Natural killer cell (primary cell): ENCODE results near the gene ATP6V1G2. TPM values are rescaled to one million over a fixed set of nuclear protein-coding genes. Genes with fewer than 3 reads are reported as not detected.

Experiments
- ATAC-seq, 3 donors: fragments of 150-1000 bp in 2 of 3; fragments of 200-7000 bp in 1 of 3; cut with Tn5 transposase; 1 replicate in 1 of 3; 2 replicates in 2 of 3; pipeline ENCODE4 v1.10.0; 2021; ENCODE audit warnings: mild to moderate bottlenecking in 2 of 3, moderate library complexity in 2 of 3
- DNase-seq, 2 donors: peaks; one replicate each; pipeline versions ENCODE4 v3.0.0 to v3.0.0-alpha.2; 2013 to 2021; ENCODE audit warnings: mixed read lengths in 1 of 2
- H3K27ac ChIP-seq: one replicate; pipeline ENCODE4 v1.5.1; 2013; ENCODE audit warnings: mild to moderate bottlenecking, low read length
- H3K27me3 ChIP-seq: one replicate; pipeline ENCODE4 v1.6.1; 2013; ENCODE audit warnings: low read length; ENCODE audit not compliant: control insufficient read depth, insufficient read depth
- H3K36me3 ChIP-seq: one replicate; pipeline ENCODE4 v1.6.1; 2013; ENCODE audit warnings: low read length; ENCODE audit not compliant: control insufficient read depth, insufficient read depth
- H3K4me1 ChIP-seq: one replicate; pipeline ENCODE4 v1.6.1; 2013; ENCODE audit warnings: low read length; ENCODE audit not compliant: control insufficient read depth, insufficient read depth
- H3K4me3 ChIP-seq: one replicate; pipeline ENCODE4 v1.5.1; 2013; ENCODE audit warnings: low read length
- H3K9me3 ChIP-seq: one replicate; pipeline ENCODE4 v1.6.1; 2013; ENCODE audit warnings: low read length; ENCODE audit not compliant: control insufficient read depth, insufficient read depth
- H3K27ac Mint-ChIP-seq, 2 donors: one replicate each; pipeline ENCODE4 v1.8.0; 2022; ENCODE audit warnings: mild to moderate bottlenecking in 2 of 2, mixed read lengths in 2 of 2, moderate library complexity in 1 of 2
- H3K27me3 Mint-ChIP-seq, 2 donors: one replicate each; pipeline ENCODE4 v1.8.0; 2022; ENCODE audit warnings: low read depth in 2 of 2, mixed read lengths in 2 of 2
- H3K36me3 Mint-ChIP-seq: one replicate; pipeline ENCODE4 v1.8.0; 2022; ENCODE audit warnings: mixed read lengths
- H3K4me1 Mint-ChIP-seq, 2 donors: one replicate each; pipeline ENCODE4 v1.8.0; 2022; ENCODE audit warnings: mixed read lengths in 2 of 2
- H3K4me3 Mint-ChIP-seq: one replicate; pipeline ENCODE4 v1.8.0; 2022; ENCODE audit warnings: mild to moderate bottlenecking, moderate library complexity, mixed read lengths
- H3K9me3 Mint-ChIP-seq, 2 donors: one replicate each; pipeline ENCODE4 v1.8.0; 2022; ENCODE audit warnings: mixed read lengths in 2 of 2
- WGBS: methylation state at CpG from one replicate; pipeline ENCODE4 v1.1.7; 2013; ENCODE audit warnings: missing lambda C conversion rate; ENCODE audit not compliant: insufficient coverage; 5-methylcytosine and 5-hydroxymethylcytosine counted together
- intact Hi-C: fragments of 100-400 bp; cut with micrococcal nuclease; formaldehyde crosslinking; loops from one replicate; pipeline ENCODE4 v1.14.2; 2022
- total RNA-seq, 4 donors: library from RNA; stranded (reverse); fragments of 120-200 nt in 1 of 4; gene quantifications; one replicate each; pipeline versions ENCODE4 v1.2.3 to v1.2.4, GENCODE V29; 2013 to 2022
- TF ChIP-seq, protein P1 (sequence below): fragments of 200-600 bp; IDR thresholded peaks from one replicate; pipeline ENCODE4 v1.8.0; 2022; ENCODE audit warnings: antibody characterized with exemption

The ATP6V1G2 gene
- total RNA-seq, 3 donors from 2014 or later (not counting 1 experiment from before 2014, with no cell fraction given) = 1.0 to 2.5 (median 2.1) TPM

DNA sequence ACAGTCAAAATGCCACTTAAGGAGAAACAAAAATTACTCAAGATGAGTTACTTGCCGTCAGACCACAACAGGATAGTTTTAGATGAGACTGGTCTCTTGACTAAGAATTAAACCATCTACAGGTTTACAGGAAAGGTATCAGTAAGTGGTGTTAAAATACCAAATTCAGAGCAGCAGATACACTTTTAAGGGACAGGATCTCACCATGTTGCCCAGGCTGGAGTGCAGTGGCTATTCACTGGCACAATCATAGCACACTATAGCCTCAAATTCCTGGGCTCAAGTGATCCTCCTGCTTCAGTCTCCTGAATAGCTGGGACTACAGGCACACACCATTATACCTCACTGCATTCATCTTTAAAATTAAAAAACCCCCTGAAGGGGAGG is 13.0 kb downstream of the ATP6V1G2 start:
- 91% methylated on average over 1 of the region's 1 CpG for WGBS
- Mint-ChIP-seq H3K4me3 (no peak overlapping the region), H3K4me1 (peaks cover 27 to 39% of the 10 kb centered on the region in 2 donors), H3K36me3 (peaks cover 20% of the 10 kb centered on the region), H3K9me3 (no peaks in the 10 kb centered on the region), H3K27me3 (no peaks in the 10 kb centered on the region), H3K27ac (peak overlapping the region; percentile 37 to 51)
- Histone ChIP-seq H3K27ac (no peak overlapping the region), H3K9me3 (no peaks in the 10 kb centered on the region), H3K4me1 (no peaks in the 10 kb centered on the region), H3K27me3 (no peaks in the 10 kb centered on the region), H3K4me3 (no peak overlapping the region), H3K36me3 (peaks cover 82% of the 10 kb centered on the region)
- no peak for DNase-seq
- TF ChIP-seq, protein P1, sequence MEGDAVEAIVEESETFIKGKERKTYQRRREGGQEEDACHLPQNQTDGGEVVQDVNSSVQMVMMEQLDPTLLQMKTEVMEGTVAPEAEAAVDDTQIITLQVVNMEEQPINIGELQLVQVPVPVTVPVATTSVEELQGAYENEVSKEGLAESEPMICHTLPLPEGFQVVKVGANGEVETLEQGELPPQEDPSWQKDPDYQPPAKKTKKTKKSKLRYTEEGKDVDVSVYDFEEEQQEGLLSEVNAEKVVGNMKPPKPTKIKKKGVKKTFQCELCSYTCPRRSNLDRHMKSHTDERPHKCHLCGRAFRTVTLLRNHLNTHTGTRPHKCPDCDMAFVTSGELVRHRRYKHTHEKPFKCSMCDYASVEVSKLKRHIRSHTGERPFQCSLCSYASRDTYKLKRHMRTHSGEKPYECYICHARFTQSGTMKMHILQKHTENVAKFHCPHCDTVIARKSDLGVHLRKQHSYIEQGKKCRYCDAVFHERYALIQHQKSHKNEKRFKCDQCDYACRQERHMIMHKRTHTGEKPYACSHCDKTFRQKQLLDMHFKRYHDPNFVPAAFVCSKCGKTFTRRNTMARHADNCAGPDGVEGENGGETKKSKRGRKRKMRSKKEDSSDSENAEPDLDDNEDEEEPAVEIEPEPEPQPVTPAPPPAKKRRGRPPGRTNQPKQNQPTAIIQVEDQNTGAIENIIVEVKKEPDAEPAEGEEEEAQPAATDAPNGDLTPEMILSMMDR = no peak
- intact Hi-C loops = no loop called here
- ATAC-seq = no peak

GRCh38 chr6:31532644-31533454 is 13.6 kb downstream of the ATP6V1G2 start:
- H3K4me3 ChIP-seq = no peak overlapping the region
- H3K27ac ChIP-seq = no peak overlapping the region
- TF ChIP-seq, protein P1 = no peak
- DNase-seq = no peak
- Mint-ChIP-seq H3K4me1 (peaks cover 23 to 36% of the 10 kb centered on the region in 2 donors), H3K9me3 (no peaks in the 10 kb centered on the region), H3K36me3 (peaks cover 17% of the 10 kb centered on the region), H3K27me3 (no peaks in the 10 kb centered on the region), H3K4me3 (no peak overlapping the region), H3K27ac (peak overlapping the region; percentile 37 to 51)
- H3K27me3 ChIP-seq = no peaks in the 10 kb centered on the region
- H3K36me3 ChIP-seq = peaks cover 77% of the 10 kb centered on the region
- no peak for ATAC-seq
- H3K9me3 ChIP-seq = no peaks in the 10 kb centered on the region
- H3K4me1 ChIP-seq = no peaks in the 10 kb centered on the region
- intact Hi-C loops = no loop called here
- 86% methylated on average over 8 of the region's 9 CpGs for WGBS

GRCh38 chr6:31531771-31532643 is 14.4 kb downstream of the ATP6V1G2 start:
- H3K36me3 ChIP-seq = peaks cover 73% of the 10 kb centered on the region
- H3K9me3 ChIP-seq = no peaks in the 10 kb centered on the region
- H3K9me3 Mint-ChIP-seq = no peaks in the 10 kb centered on the region
- no peak overlapping the region for H3K4me3 ChIP-seq
- H3K27me3 Mint-ChIP-seq = no peaks in the 10 kb centered on the region
- no peak overlapping the region for H3K27ac ChIP-seq
- peak overlapping the region; percentile 9 to 37 for H3K27ac Mint-ChIP-seq
- peaks cover 23 to 32% of the 10 kb centered on the region in 2 donors for H3K4me1 Mint-ChIP-seq
- H3K27me3 ChIP-seq = no peaks in the 10 kb centered on the region
- intact Hi-C loops = no loop called here
- peaks cover 17% of the 10 kb centered on the region for H3K36me3 Mint-ChIP-seq
- H3K4me1 ChIP-seq = no peaks in the 10 kb centered on the region
- ATAC-seq = no peak
- TF ChIP-seq, protein P1 = no peak
- WGBS = 92% methylated on average over 7 of the region's 9 CpGs
- no peak overlapping the region for H3K4me3 Mint-ChIP-seq
- DNase-seq = no peak
